SU-DHL-6 (cell line): ENCODE measurements around the gene PKHD1.

ENCODE experiments used
- H2AFZ ChIP-seq: fragments of 200-600 bp; sonication (generic); 2 replicates; pipeline ENCODE4 v1.6.1; 2014; ENCODE audit warnings: low read depth, mild to moderate bottlenecking, moderate library complexity, mixed read lengths, antibody characterized with exemption, low read length; ENCODE audit not compliant: severe bottlenecking
- H3F3A ChIP-seq: fragments of 200-600 bp; shearing (Covaris generic); 2 replicates; pipeline ENCODE4 v1.6.0; 2016; ENCODE audit warnings: antibody characterized with exemption, mild to moderate bottlenecking; ENCODE audit not compliant: insufficient read depth
- H3K27ac ChIP-seq: fragments of 200-600 bp; sonication (generic); 2 replicates; pipeline ENCODE4 v1.5.1; 2016; ENCODE audit warnings: low read depth, mild to moderate bottlenecking, low read length, moderate library complexity, mixed read lengths
- H3K27me3 ChIP-seq: fragments of 200-600 bp; sonication (generic), shearing (Covaris generic); 2 replicates; pipeline ENCODE4 v1.6.0; 2014; ENCODE audit warnings: mild to moderate bottlenecking, low read length
- H3K36me3 ChIP-seq: fragments of 200-600 bp; sonication (generic); 2 replicates; pipeline ENCODE4 v1.6.1; 2014; ENCODE audit warnings: mild to moderate bottlenecking, low read length, mixed read lengths
- H3K4me2 ChIP-seq: fragments of 300-600, 200-600 bp; shearing (Covaris generic), sonication (generic); 2 replicates; pipeline ENCODE4 v1.6.0; 2014; ENCODE audit warnings: low read length, low read depth, mild to moderate bottlenecking; ENCODE audit not compliant: poor library complexity, severe bottlenecking
- H3K4me3 ChIP-seq: fragments of 200-600 bp; sonication (generic); 2 replicates; pipeline ENCODE4 v1.5.1; 2014; ENCODE audit warnings: antibody characterized with exemption, low read length, mild to moderate bottlenecking, mixed read lengths; ENCODE audit not compliant: insufficient read depth, poor library complexity, severe bottlenecking
- H3K79me2 ChIP-seq: fragments of 200-600 bp; sonication (generic); 2 replicates; pipeline ENCODE4 v1.6.1; 2014; ENCODE audit warnings: mild to moderate bottlenecking, low read length, moderate library complexity; ENCODE audit not compliant: insufficient read depth
- H3K9ac ChIP-seq: fragments of 200-600 bp; sonication (generic); 2 replicates; pipeline ENCODE4 v1.7.0; 2014; ENCODE audit warnings: mild to moderate bottlenecking, low read length
- H3K9me2 ChIP-seq: fragments of 200-600 bp; sonication (generic); replicated peaks from 2 replicates; pipeline ENCODE4 v1.6.1; 2014; ENCODE audit warnings: low read length; ENCODE audit not compliant: insufficient read depth
- H3K9me3 ChIP-seq: fragments of 200-600 bp; sonication (generic); 2 replicates; pipeline ENCODE4 v1.6.1; 2014; ENCODE audit warnings: low read length, mixed read lengths; ENCODE audit not compliant: insufficient read depth
- H4K20me1 ChIP-seq: fragments of 200-600 bp; sonication (generic); 2 replicates; pipeline ENCODE4 v1.6.1; 2014; ENCODE audit warnings: low read depth, mild to moderate bottlenecking, antibody characterized with exemption, low read length, moderate library complexity, mixed read lengths
- EZH2phosphoT487 ChIP-seq: fragments of 200-600 bp; sonication (generic), shearing (Covaris generic); conservative IDR thresholded peaks from 2 replicates; pipeline ENCODE4 v1.6.1; 2018; ENCODE audit warnings: mild to moderate bottlenecking, antibody characterized with exemption, low read length, moderate library complexity, mixed read lengths
- TF ChIP-seq, protein P1 (sequence below): fragments of 200-600 bp; sonication (generic); IDR thresholded peaks from one replicate; pipeline ENCODE4 v1.5.1; 2017; ENCODE audit warnings: antibody characterized with exemption, mild to moderate bottlenecking, low read length, moderate library complexity; ENCODE audit not compliant: insufficient read depth, poor library complexity, severe bottlenecking

Gene PKHD1

DNA sequence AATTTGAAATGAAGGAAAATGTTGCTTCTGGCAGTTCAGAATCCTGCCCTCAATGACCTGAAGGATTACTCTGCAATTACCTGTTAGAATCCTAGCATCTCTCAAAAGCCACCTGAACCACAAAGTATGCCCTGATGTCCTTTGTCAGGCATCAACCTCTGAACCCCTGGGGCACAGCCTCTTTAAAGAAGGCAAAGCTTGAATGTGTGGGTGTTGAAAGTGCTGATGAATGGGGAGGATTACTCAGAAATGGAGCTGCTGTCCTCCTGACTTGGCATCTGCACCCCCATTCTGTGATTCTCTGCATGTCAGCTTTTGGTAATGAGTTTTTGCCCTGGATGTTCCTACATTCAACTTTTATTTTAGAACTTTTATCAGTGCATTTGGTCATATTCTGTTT lies 179.2 kb downstream of the PKHD1 start:
- no peak overlapping the region for H3K9ac ChIP-seq
- no peak for TF ChIP-seq EZH2phosphoT487
- TF ChIP-seq, protein P1, sequence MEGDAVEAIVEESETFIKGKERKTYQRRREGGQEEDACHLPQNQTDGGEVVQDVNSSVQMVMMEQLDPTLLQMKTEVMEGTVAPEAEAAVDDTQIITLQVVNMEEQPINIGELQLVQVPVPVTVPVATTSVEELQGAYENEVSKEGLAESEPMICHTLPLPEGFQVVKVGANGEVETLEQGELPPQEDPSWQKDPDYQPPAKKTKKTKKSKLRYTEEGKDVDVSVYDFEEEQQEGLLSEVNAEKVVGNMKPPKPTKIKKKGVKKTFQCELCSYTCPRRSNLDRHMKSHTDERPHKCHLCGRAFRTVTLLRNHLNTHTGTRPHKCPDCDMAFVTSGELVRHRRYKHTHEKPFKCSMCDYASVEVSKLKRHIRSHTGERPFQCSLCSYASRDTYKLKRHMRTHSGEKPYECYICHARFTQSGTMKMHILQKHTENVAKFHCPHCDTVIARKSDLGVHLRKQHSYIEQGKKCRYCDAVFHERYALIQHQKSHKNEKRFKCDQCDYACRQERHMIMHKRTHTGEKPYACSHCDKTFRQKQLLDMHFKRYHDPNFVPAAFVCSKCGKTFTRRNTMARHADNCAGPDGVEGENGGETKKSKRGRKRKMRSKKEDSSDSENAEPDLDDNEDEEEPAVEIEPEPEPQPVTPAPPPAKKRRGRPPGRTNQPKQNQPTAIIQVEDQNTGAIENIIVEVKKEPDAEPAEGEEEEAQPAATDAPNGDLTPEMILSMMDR = no peak
- no peaks in the 10 kb centered on the region for H3K27me3 ChIP-seq
- no peak overlapping the region for H3K27ac ChIP-seq
- no peaks in the 10 kb centered on the region for H3F3A ChIP-seq
- H2AFZ ChIP-seq = no peak overlapping the region
- no peaks in the 10 kb centered on the region for H4K20me1 ChIP-seq
- no peak overlapping the region for H3K4me3 ChIP-seq
- no peaks in the 10 kb centered on the region for H3K79me2 ChIP-seq
- H3K9me2 ChIP-seq = no peaks in the 10 kb centered on the region
- no peak overlapping the region for H3K4me2 ChIP-seq
- H3K36me3 ChIP-seq = no peaks in the 10 kb centered on the region
- H3K9me3 ChIP-seq = no peaks in the 10 kb centered on the region

GRCh38 chr6:51901766-51902764 lies 185.3 kb downstream of the PKHD1 start:
- Histone ChIP-seq H3K4me2 (no peak overlapping the region), H3K9ac (no peak overlapping the region), H4K20me1 (no peaks in the 10 kb centered on the region), H3K79me2 (no peaks in the 10 kb centered on the region), H3K9me3 (no peaks in the 10 kb centered on the region), H3K27ac (no peak overlapping the region), H3F3A (no peaks in the 10 kb centered on the region), H3K27me3 (no peaks in the 10 kb centered on the region), H3K36me3 (no peaks in the 10 kb centered on the region), H3K4me3 (no peak overlapping the region), H3K9me2 (no peaks in the 10 kb centered on the region), H2AFZ (no peak overlapping the region)
- TF ChIP-seq, protein P1 = no peak
- no peak for TF ChIP-seq EZH2phosphoT487

DNA sequence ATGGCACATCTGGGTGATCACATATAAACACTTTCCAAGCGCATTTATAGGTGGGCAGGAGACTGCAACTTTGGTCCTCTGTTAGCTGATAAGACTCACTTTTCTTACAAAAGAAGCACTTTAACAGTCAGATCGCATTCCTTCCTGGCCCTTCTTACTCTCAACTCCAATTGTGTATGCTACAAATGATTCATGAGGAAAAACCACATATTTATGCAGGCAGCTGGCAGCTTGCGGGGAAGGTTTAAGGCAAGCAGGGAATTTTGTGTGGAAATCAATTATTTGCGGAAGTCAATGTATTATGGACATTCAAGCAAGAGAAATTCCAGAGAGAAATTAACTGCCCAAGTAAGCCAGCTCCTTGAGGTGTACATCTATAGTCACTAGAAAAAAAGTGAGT lies 194.0 kb downstream of the PKHD1 start:
- Histone ChIP-seq H3K4me3 (no peak overlapping the region), H4K20me1 (no peaks in the 10 kb centered on the region), H3K27ac (no peak overlapping the region), H3K36me3 (no peaks in the 10 kb centered on the region), H3K27me3 (no peaks in the 10 kb centered on the region), H2AFZ (no peak overlapping the region), H3K4me2 (no peak overlapping the region), H3K79me2 (no peaks in the 10 kb centered on the region), H3K9me2 (no peaks in the 10 kb centered on the region), H3K9ac (no peak overlapping the region), H3K9me3 (no peaks in the 10 kb centered on the region), H3F3A (no peaks in the 10 kb centered on the region)
- TF ChIP-seq EZH2phosphoT487 = no peak
- TF ChIP-seq, protein P1 = no peak
